ENCODE data around the gene SCGB1A1.

Gene SCGB1A1

GRCh38 chr11:62421996-62422395, 3.2 kb downstream of the SCGB1A1 start:
- no peak for DNase-seq (ENCODE audit: low read depth)

- DNase-seq (ENCODE audit: low read depth), result no peak
Observed at GRCh38 chr11:62423012-62423411, 4.2 kb downstream of the SCGB1A1 start.

DNA sequence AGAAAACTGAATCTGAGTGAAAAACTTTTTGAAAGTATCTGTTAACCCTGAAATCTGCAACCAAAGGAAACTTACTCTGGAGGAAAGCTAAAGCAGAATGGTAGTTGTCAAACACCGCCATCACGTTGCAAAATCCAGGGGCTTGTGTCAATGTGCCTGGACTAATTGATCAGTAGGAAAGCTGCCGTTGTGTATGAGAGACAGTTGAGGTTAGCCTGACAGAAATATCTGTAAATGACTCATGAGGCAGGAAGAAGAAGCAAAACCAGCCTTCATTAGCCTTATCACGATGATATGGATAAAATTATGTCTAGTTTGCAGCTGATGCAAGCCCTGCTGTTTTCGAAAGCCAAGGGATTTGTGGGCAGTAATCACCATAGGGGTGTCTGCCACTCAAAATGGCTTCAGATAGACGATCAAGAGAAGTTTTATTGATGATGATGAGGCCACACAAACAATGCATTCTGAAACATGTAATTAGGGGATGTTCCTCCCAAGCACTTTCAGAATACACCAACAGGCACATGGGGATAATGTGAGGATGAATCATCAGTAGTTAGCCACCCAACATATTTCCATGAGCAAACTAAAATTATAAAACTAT, 8.9 kb downstream of the SCGB1A1 start:
- no peak for DNase-seq (ENCODE audit: low read depth)

DNA sequence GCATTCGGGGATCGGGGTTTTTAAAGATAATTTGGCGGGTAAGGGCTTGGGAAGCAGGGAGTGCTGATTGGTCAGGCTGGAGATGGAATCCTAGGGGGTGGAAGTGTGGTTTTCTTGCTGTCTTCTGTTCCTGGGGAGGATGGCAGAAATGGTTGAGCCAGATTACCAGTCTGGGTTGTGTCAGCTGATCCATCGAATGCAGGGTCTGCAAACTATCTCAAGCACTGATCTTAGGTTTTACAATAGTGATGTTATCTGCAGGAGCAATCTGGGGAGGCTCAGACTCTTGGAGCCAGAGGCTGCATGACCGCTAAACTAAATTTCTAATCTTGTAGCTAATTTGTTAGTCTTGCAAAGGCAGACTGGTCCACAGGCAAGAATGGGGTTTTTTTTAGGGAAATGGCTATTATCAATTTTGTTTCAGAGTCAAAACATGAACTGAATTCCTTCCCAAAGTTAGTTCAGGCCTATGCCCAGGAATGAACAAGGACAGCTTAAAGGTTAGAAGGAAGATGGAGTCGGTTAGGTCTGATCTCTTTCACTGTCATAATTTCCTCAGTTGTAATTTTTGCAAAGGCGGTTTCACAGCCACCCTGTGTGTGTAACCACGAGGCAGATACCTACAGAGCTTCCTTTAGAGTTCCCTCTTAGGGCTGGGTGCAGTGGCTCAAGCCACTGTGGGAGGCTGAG, 10.2 kb downstream of the SCGB1A1 start:
- no peak for DNase-seq (ENCODE audit: low read depth)

- no peak for DNase-seq (ENCODE audit: low read depth)
Observed at GRCh38 chr11:62430425-62430824, 11.6 kb downstream of the SCGB1A1 start.

- DNase-seq (ENCODE audit: low read depth), result no peak
Observed at GRCh38 chr11:62431171-62431901, 12.5 kb downstream of the SCGB1A1 start.

DNA sequence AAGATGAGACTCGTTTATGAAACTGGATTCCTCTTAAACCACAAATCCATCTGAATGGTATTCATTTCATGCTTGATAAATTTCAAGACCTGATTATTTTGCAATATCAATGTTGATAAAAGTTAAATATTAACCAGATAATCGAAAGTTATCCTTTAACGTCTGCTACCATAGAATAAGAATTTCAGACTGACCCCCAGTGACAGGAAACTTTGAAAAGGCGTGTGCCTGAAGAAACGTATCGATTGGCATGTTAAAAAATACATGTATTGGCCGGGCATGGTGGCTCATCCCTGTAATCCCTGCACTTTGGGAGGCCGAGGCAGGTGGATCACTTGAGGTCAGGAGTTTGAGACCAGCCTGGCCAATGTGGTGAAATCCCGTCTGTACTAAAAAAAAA, 13.9 kb downstream of the SCGB1A1 start:
- no peak for DNase-seq (ENCODE audit: low read depth)

DNA sequence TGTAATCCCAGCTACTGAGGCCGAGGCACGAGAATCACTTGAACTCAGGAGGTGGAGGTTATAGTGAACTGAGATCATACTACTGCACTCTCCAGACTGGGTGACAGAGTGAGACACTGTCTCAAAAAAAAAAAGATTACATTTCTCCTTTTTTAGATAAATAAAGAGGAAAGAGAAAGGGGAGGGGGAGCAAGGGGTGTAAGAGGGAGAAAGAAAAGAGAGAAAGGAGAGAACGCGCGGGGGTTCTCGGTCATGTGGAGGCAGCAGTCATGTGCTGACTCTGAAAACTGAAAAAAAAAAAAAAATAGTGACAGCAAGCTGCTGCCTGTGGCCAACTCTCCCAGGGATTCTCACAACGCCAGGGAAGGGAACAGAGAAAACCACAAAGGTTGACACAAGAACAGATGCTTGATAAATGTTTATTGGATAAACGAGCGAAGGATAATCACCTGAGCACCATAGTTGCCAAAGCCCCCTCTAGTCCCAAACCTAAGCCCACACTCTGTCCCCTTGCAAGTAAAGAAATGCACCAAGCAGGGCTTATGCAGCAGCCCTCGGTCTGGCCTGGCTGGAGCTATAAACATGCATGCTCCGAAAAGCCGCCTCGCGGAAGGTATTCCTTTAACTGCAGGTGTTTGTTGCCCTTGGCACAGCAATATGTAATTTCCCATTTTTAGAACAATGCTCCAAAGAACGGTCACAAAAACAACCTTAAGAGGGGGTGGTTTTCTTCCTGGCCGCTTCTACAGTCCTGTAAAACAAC, 14.5 kb downstream of the SCGB1A1 start:
- DNase-seq (ENCODE audit: low read depth), result no peak

- no peak for DNase-seq (ENCODE audit: low read depth)
Observed at GRCh38 chr11:62433904-62434276, 15.1 kb downstream of the SCGB1A1 start.

DNA sequence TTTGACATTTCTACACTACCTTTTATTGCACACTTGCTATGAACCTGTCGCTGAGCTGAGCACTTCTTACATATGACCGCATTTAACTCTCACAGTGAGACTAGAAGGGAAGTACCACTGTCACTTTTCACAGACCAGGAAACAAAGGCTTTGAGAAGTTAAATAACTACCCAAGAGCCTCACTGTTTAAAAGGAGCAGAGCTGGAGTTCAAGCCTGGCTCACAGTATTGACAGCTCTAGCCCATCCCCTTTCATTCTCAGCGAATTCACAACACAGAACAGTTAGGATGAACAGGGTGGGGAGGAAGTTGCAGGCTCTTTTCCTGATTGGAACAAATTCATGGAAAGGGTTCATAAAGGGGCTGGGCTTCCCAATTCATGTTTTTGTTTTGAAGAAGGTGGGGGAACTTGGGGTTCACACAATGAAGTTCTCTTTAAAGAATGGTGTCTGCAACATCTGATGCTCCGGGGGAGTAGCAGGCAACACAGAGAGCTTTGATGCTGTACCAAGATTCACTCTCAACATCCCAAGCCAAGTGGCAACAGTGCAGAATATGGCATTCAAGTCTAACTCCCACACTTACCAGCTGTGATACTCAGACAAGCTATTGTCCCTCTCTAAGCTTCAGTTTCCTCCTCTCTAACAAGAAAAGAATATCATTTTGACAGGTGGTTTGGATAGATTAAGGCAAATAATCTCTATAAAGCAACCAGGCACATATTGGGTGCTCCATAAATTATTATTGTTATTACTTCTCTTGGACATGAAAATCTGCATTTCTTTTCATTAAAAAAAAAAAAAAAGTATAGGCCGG, 17.2 kb downstream of the SCGB1A1 start:
- no peak for DNase-seq (ENCODE audit: low read depth)

DNA sequence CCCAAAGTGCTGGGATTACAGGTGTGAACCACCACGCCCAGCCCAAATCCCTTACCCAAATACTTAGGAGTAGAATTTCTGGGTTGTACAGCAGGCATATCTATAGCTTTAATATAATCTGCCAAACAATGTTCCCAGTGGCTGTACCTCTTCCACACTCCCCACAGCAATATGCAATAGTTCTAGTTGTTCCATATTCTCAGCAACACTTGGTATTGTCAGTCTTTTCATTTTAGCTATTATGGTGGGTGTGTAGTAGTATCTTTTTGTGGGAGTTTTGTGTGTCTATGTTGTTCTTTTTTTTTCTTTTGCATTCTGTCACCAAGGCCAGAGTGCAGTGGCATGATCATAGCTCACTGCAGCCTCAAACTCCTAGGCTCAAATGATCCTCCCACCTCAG, 18.8 kb downstream of the SCGB1A1 start:
- DNase-seq (ENCODE audit: low read depth), result no peak

- DNase-seq (ENCODE audit: low read depth), result no peak
Observed at GRCh38 chr11:62438641-62439040, 19.8 kb downstream of the SCGB1A1 start.

GRCh38 chr11:62439785-62440602, 21.2 kb downstream of the SCGB1A1 start:
- DNase-seq (ENCODE audit: low read depth), result no peak

DNA sequence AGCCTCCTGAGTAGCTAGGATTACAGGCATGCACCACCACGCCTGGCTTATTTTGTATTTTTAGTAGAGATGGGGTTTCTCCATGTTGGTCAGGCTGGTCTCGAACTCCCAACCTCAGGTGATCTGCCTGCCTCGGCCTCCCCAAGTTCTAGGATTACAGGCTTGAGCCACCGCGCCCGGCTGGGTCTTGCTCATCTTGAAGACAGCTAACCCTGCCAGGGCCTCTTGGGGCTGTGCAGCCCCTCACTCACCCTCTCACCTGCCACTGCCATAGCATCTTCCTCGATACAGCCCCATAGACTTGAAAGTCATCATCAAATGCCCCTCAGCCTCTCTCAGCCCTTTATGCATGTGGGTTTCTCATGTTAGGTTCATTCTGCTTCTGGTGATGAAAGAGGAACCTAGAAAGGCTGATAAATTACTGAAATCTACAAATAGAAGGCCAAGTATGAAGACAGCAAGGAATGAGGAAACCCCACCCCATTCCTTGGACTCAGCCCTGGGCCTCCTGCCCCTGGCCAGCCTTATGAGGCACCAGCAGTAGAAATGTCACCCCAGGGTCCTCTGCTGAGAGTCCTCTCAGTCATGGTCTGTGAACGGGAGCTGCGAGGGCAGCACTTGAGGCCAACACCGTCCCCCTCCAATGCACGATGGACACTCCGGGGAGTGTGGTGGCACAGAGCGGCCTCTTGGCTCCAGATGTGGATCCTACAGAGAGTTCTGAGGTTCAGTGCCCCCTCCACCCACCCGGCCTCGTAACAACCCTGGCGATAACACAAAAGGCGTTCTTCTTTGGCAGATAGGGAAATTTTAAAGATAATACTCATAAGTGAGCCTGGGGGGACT, 24.8 kb downstream of the SCGB1A1 start:
- DNase-seq (ENCODE audit: low read depth), result no peak

GRCh38 chr11:62444236-62444833, 25.5 kb downstream of the SCGB1A1 start:
- no peak for DNase-seq (ENCODE audit: low read depth)

GRCh38 chr11:62444835-62445234, 26.0 kb downstream of the SCGB1A1 start:
- no peak for DNase-seq (ENCODE audit: low read depth)

- no peak for DNase-seq (ENCODE audit: low read depth)
Observed at GRCh38 chr11:62445314-62445740, 26.5 kb downstream of the SCGB1A1 start.

GRCh38 chr11:62446091-62446490, 27.3 kb downstream of the SCGB1A1 start:
- DNase-seq (ENCODE audit: low read depth), result no peak

- no peak for DNase-seq (ENCODE audit: low read depth)
Observed at GRCh38 chr11:62449451-62449851, 30.6 kb downstream of the SCGB1A1 start.
